Progenitor cell of endocrine pancreas (in vitro differentiated cells): ENCODE measurements around the gene NTRK2. TPM values are rescaled to one million over a fixed set of nuclear protein-coding genes. Genes with fewer than 3 reads are reported as not detected.

Source experiments
- DNase-seq: peaks from one replicate; pipeline ENCODE4 v3.0.0; 2021; ENCODE audit warnings: low spot score; ENCODE audit not compliant: unreplicated experiment
- H3K27ac Mint-ChIP-seq: 2 replicates; pipeline ENCODE4 v1.8.0; 2021; ENCODE audit warnings: mild to moderate bottlenecking, moderate library complexity, mixed read lengths
- H3K27me3 Mint-ChIP-seq: 2 replicates; pipeline ENCODE4 v1.8.0; 2021; ENCODE audit warnings: mixed read lengths
- H3K36me3 Mint-ChIP-seq: 2 replicates; pipeline ENCODE4 v1.8.0; 2022; ENCODE audit warnings: mixed read lengths; ENCODE audit not compliant: insufficient read depth
- H3K4me1 Mint-ChIP-seq: 2 replicates; pipeline ENCODE4 v1.8.0; 2021; ENCODE audit warnings: low read depth, mixed read lengths
- H3K4me3 Mint-ChIP-seq: 2 replicates; pipeline ENCODE4 v1.8.0; 2021; ENCODE audit warnings: low read depth, mild to moderate bottlenecking, moderate library complexity, mixed read lengths
- H3K9me3 Mint-ChIP-seq: 2 replicates; pipeline ENCODE4 v1.8.0; 2021; ENCODE audit warnings: low read depth, mixed read lengths
- CTCF ChIP-seq: fragments of 200-600 bp; sonication (generic); IDR thresholded peaks from one replicate; pipeline ENCODE4 v1.5.0; 2021; ENCODE audit warnings: antibody characterized with exemption, mild to moderate bottlenecking; ENCODE audit not compliant: unreplicated experiment
- total RNA-seq: library from RNA; stranded (reverse); gene quantifications from 2 replicates; pipeline ENCODE4 v1.2.1, GENCODE V29; 2021

NTRK2 gene
- total RNA-seq, 1 donor from 2014 or later: 4.7 TPM

DNA sequence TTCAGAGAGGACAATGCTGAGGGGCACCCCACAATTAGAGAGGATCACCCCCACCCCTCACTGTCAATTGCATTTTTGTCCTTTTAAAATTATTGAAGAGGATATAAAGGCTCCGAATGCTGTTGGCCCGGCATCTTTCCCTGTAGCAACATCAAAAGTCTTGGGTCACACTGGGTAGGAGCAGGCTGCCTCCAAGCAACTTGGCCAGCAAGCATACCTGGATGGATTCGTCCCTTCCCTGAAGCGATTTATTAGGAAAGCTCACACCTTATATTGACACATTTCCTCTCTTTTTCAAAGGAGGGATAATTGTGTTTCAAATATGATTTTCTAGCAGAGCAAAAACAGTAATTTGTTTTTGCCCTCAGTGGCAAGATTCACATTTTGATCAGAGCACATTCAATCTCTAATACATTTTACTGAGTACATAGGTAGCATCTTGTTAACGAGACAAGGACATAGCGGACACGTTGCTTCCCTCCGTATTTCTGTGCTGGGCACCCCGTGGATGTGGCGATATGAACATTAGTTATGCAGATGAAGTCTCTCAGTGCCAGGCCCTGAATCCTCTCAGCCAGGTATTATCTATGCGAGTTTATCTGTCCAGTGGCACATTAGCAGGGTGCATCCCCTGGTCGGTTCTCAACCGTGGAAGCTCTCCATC lies 321.5 kb downstream of the NTRK2 start:
- Mint-ChIP-seq H3K27ac (no peak overlapping the region), H3K4me1 (peaks cover 7% of the 10 kb centered on the region), H3K4me3 (no peak overlapping the region), H3K9me3 (no peaks in the 10 kb centered on the region), H3K27me3 (peaks cover 7% of the 10 kb centered on the region), H3K36me3 (no peaks in the 10 kb centered on the region)
- TF ChIP-seq CTCF: no peak
- no peak for DNase-seq

GRCh38 chr9:84991514-84991870 lies 322.0 kb downstream of the NTRK2 start:
- H3K27ac Mint-ChIP-seq: no peak overlapping the region
- DNase-seq: no peak
- TF ChIP-seq CTCF: no peak
- no peaks in the 10 kb centered on the region for H3K36me3 Mint-ChIP-seq
- peaks cover 9% of the 10 kb centered on the region for H3K4me1 Mint-ChIP-seq
- no peak overlapping the region for H3K4me3 Mint-ChIP-seq
- no peaks in the 10 kb centered on the region for H3K9me3 Mint-ChIP-seq
- H3K27me3 Mint-ChIP-seq: peaks cover 7% of the 10 kb centered on the region

- no peak overlapping the region for H3K27ac Mint-ChIP-seq
Observed at GRCh38 chr9:84992381-84992780, 322.9 kb downstream of the NTRK2 start.

DNA sequence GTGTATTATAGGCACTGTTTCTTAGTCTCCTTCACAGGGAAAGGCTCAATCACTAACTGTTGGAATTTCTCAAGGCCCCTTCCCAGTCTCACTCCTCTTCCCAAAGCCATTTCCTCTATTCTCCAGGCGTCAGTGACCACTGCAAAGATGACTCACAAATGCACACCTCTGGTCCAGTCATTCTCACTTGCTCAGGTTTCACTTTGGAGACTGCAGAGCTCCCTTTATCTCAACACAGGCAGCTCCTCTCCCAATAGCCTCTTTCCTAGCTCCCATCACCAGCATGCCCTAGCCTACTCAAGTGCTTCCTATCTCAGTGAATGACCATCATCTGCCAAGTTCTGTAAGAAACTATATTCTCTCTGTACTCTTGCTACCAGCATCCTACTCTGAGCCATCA lies 323.6 kb downstream of the NTRK2 start:
- TF ChIP-seq CTCF: no peak
- Mint-ChIP-seq H3K36me3 (no peaks in the 10 kb centered on the region), H3K4me1 (peaks cover 9% of the 10 kb centered on the region), H3K9me3 (no peaks in the 10 kb centered on the region), H3K27ac (no peak overlapping the region), H3K27me3 (peaks cover 7% of the 10 kb centered on the region), H3K4me3 (no peak overlapping the region)
- no peak for DNase-seq

More at GRCh38 chr9:84992381-84992780, 322.9 kb downstream of the NTRK2 start:
- no peaks in the 10 kb centered on the region for H3K9me3 Mint-ChIP-seq
- H3K4me3 Mint-ChIP-seq: no peak overlapping the region
- no peaks in the 10 kb centered on the region for H3K36me3 Mint-ChIP-seq
- DNase-seq: no peak
- H3K27me3 Mint-ChIP-seq: peaks cover 7% of the 10 kb centered on the region
- TF ChIP-seq CTCF: no peak
- H3K4me1 Mint-ChIP-seq: peaks cover 9% of the 10 kb centered on the region

DNA sequence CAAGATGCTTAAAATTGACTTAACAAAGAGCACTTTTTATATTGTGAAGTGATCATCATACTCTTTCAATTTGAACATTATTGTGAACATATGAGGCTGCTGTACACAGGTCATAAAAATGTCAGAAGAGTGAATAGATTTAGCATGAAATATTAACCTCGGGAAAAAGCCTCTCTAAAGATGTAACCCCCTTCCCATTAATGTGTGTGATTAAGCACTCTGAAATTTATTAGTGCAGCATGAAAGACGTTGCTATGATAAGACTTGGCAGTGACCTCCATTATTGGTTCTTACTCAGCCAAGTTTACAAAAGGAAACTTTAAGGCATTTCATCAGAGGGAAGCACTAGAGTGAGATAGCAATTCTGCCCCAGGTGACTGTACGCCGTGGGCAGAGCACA lies 326.5 kb downstream of the NTRK2 start:
- Mint-ChIP-seq H3K4me3 (no peak overlapping the region), H3K4me1 (peaks cover 3% of the 10 kb centered on the region), H3K9me3 (peaks cover 15% of the 10 kb centered on the region), H3K36me3 (peaks cover under 1% of the 10 kb centered on the region), H3K27ac (no peak overlapping the region), H3K27me3 (peaks cover 7% of the 10 kb centered on the region)
- no peak for TF ChIP-seq CTCF
- no peak for DNase-seq
